ENCODE results near the gene ARPC5L.

ARPC5L gene

GRCh38 chr9:124868511-124869465 lies 6.9 kb downstream of the ARPC5L start:
- DNase-seq = peak; percentile 82

DNA sequence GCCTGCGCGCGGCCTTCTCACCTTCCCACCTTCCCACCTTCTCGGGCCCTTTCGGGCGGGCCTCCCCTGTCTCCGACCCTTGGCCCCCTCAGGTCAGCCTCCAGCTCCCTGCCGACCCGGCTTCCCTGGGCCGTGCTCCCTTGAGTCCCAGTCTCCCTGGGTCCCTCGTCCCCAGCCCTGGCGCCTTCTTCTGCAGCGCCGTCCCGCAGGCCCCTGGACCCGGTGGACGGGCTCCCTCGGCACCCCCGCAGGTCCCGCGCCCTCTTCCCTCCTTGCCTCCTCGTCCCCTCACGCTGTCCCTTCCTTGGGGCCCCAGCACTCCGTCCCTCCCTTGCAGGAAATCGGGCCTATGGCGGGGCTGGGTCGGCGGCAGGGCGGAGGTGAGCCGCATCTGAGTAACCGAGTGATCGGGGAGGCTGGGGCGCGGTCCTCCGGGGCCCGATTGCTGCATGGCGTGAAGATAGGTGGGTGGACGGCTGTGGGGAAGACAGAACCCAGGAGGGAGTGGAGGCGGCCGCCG lies 7.6 kb downstream of the ARPC5L start:
- no peak for DNase-seq

DNA sequence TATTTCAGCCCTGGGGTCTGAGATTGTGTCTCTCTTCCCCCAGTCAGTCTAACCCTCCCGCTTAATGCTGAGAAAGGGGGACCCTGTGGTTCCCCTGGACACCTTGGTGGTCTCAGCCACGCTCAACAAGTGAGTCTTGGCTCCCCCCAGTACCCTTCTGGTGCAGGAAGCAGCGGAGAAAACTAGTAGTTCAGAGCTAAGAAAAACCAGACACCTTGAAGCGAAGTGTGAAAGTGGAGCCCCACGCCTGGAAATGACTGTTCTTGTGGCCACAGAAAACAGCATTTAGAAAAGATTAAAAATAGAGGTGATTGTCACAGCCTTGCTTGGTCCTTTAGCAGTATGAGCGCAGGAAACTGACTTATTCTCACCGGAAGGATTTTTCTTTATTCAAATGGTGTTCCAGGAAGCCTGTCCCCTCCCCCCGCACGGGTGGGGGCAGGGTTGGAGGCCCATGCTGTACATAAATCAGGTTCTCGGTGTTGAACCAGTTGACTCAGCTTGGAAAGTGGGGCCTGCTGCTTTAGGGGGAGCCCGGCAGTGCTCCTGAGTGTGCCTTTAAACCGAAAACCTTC lies 8.1 kb downstream of the ARPC5L start:
- peak; percentile 63 for DNase-seq

GRCh38 chr9:124870723-124871122 lies 8.8 kb downstream of the ARPC5L start:
- no peak for DNase-seq

GRCh38 chr9:124871156-124871561 lies 9.2 kb downstream of the ARPC5L start:
- peak; percentile 45 for DNase-seq

GRCh38 chr9:124873664-124874063 lies 11.7 kb downstream of the ARPC5L start:
- DNase-seq = no peak

GRCh38 chr9:124875501-124875900 lies 13.6 kb downstream of the ARPC5L start:
- DNase-seq = no peak

DNA sequence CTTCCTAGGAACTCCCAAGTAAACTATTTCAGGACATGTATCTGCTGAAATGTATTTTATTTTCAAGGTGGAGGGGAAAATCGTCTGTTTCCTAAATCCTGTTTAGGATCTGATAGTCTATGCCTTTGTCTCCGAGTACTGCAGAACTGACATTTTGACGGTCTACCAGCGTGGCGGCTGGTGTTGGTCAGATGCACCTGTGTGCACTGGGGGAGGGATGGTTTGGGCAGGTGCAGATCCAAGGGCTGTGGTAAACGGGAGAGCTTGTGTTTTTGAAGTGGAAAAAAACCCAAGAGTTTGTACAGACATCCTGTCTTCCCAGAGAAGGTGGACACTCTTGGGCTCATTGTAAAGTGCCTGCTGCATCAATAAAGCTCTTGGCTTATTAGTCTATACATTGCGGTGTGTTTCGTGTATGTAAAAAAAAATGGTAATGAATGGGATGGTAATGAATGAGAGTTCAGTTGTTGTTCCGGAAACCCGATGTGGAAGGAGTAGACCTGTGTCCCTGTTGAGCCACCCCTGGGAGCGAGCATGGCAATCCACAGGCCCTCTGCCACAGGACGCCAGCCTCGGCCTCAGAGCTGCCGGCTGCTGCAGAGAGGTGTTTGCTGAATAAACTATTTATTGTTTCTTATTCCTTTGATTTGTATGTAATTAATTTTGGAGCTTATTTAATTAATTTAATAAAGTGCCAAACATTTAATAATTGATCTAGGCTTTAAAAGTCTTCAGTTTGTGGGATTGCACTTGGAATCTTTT lies 15.3 kb downstream of the ARPC5L start:
- no peak for DNase-seq

DNA sequence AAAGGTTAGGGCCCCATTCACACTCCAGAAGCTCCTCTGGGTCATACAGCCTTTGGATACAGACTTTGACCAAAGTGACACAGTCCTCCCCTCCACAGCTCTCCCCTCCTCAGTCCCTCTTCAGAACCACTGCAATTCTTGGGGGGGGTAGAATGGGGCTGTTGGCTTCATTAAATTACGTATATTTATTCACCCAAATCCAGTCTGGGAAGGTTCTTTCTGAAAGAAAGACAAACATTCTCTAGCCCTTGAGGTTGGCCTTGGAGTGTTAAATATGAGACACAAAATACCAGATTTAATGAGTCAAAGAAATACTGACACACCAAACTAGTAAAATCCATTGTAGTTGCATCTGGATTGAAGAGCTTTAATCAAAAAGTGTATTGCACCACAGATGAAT lies 16.1 kb downstream of the ARPC5L start:
- no peak for DNase-seq

DNA sequence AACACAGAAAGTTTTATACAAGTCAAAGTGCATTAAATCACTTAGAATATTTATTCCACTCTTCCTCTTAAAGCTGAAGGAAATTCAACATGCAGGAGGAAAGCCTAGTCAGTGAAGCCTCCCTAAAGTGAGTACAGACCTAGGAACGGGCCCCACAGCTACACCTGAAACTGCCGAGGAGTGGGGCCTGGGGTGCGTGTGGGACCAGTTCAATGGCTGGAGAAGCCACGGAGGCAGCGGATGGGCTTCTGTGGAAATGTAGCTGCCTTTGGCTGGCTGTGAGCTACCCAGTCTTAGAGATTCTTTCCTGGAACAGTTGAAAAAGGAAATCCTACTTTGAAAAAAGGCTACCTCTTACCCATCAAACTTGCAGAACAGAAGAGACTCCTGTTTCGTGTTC lies 16.6 kb downstream of the ARPC5L start:
- no peak for DNase-seq

GRCh38 chr9:124879226-124879625 lies 17.3 kb downstream of the ARPC5L start:
- no peak for DNase-seq

DNA sequence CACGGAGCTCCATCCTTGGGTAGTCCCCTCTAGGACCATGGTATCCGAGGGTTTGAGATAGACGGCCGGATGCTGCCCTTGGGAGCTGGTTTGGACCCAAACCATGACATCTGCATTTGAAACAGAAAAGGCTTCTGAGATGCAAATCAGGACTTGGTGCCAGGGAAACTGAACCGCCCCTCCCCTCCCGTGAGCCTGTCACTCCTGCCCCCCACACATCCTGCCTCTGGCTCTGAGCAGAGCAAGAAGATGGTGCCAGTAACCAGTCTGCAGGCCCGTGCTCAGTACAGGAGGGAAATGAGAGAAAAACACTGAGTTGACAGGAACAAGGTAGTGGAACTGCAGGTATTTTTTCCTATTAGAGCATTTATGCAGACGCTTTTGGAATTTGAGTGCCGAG lies 18.6 kb downstream of the ARPC5L start:
- no peak for DNase-seq

GRCh38 chr9:124881138-124881743 lies 19.3 kb downstream of the ARPC5L start:
- no peak for DNase-seq

DNA sequence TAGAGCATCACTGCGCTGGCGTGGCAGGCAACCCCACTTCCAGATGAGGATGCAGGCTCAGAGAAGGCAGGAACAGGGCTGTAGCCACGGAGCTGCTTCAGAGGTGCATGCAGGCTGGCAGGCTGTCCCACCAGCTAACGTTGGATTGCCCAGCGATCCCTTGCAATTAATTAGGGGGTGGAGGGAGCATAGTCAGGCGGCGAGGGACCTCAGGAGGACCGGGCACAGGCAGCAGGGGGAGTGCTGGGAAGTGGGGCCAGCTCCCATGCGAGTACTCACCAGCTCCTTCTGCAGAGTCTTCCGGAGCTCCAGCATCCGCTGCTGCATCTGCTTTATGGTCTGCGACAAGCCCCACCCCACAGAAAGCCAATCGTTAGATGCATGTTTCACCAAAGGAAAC lies 20.3 kb downstream of the ARPC5L start:
- no peak for DNase-seq

GRCh38 chr9:124884376-124884775 lies 22.4 kb downstream of the ARPC5L start:
- DNase-seq = no peak

DNA sequence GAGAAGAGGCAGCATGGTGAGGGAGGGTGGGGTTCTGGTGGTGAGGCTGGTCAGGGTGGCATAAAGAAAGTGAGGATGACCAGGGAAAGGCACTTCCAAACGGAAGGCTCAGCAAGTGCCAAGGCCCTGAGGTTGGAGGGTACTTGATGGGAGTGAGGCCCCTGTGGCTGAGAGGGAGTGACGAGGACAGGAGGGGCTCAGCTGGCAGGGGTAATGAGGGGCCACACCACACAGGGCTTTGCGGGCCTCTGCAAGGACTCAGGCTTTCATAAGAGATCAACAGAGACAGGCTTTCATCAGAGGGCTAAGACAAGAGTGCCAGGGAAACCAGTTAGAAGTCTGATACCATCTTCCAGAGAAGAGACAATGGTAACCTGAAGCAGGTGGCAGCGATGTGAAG lies 23.6 kb downstream of the ARPC5L start:
- no peak for DNase-seq

GRCh38 chr9:124886461-124886860 lies 24.5 kb downstream of the ARPC5L start:
- DNase-seq = no peak

- DNase-seq = no peak
These were observed 25.0 kb downstream of the ARPC5L start for GRCh38 chr9:124886866-124887492.

DNA sequence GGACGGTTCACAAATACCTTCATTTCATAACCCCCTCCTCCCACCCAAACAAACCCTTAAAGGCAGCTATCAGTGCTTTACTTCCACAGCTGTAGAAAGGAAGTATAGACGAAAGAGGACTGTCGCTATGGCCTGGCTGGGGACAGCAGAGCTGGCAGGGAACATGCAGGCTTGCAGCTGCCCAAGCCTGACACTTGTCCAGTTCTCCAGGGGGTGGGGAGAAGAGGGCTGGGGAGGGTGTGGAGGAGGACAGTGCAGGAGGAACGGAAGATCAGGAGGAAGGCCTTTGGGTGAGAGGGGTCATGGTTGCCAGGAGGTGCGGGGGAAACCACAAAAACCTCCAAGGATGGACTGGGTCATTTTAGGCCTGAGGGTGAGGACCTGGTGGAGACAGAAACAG lies 25.9 kb downstream of the ARPC5L start:
- no peak for DNase-seq

- DNase-seq = no peak
These were observed 27.1 kb downstream of the ARPC5L start for GRCh38 chr9:124889006-124889405.

- DNase-seq = no peak
These were observed 28.2 kb downstream of the ARPC5L start for GRCh38 chr9:124890179-124890578.

DNA sequence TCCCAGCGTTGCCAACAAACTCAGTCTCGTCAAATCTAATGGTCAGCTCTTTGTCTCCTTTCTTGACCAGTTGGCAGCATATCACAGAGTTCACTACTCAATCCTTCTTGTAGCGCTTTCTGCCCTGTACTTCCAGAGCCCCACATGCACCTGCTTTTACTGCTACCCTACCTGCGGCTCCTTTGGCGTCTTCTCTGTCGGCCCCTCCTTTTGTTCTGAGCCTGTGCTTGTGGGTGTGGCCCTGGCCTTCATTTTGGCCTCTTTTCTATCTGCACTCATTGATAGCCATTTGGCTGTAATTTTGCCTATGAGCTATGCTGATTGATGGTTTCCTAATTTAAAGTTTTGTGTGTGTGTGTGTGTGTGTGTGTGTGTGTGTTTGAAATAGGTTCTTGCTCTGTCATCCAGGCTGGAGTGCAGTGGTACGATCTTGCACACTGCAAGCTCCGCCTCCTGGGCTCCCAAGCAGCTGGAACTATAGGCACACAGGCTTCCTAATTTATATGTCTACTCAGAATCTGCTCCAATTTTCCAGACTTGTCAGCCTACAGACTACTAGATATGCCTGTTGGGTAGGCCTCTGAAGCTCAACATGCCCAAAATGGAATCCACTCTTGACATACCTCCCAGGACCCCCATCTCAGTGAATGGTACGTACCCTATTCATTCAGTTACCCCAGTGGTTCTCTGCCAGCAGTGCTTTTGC lies 32.3 kb downstream of the ARPC5L start:
- DNase-seq = no peak

Measured in MV-4-11 (cell line).